HEK293T (cell line): ENCODE results near the gene RABAC1.

Experiments used
- FOXM1 ChIP-seq: fragments of 450-650 bp; IDR thresholded peaks from 2 replicates; pipeline ENCODE4 v1.6.1; 2017; ENCODE audit warnings: mild to moderate bottlenecking, borderline replicate concordance
- PKNOX1 ChIP-seq: fragments of 450-650 bp; IDR thresholded peaks from 2 replicates; pipeline ENCODE4 v1.6.1; 2016

- TF ChIP-seq PKNOX1 (no peak), FOXM1 (no peak)
These were observed 50.2 kb downstream of the RABAC1 start for GRCh38 chr19:41908724-41909464.
